ENCODE data around the gene PRXL2C.
"Not testable (repeated sequence)": the region's sequence is repeated elsewhere in the genome, so short reads cannot be mapped to it uniquely, and the experiment has no call there.

Gene PRXL2C, protein sequence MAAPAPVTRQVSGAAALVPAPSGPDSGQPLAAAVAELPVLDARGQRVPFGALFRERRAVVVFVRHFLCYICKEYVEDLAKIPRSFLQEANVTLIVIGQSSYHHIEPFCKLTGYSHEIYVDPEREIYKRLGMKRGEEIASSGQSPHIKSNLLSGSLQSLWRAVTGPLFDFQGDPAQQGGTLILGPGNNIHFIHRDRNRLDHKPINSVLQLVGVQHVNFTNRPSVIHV

DNA sequence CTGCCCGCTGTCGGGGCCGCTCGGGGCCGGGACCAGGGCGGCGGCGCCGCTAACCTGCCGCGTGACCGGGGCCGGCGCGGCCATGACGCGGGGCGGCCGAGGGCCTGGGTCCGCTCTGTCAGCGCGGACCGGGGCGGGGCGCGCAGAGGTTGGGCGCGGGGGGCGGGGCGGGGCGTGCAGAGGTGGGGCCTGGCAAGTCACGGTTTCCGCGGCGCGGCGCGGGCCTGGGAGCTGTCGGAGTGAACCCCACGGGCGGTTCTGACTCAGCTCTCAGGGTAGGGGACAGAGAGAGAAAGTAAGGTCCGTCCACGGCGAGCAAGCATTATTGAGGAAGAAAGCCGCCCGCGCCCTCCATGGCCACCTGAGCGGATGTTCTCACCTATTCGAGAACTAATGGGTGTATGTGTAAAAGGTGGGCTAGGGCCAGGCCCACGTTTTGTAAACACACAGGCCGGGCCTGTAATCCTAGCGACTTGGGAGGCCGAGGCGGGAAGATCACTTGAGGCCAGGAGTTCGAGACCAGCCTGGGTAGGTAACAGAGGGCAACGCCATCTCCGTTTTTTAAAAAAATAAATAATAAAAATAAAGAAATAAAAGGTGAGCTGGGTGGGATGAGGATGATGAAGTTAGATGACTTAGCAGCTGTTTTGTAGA is at the start of gene PRXL2C:
Gene PRXL2C (minus strand): TSS at position 120 of the 654 bp plus-strand sequence. CDS start 36 bp downstream, at position 84.
- H3K27ac ChIP-seq (ENCODE audit: low read length) = peak within 1 kb of the TSS; percentile 93
- peaks cover 3 to 10% of the 10 kb centered on the region in 2 donors for H3K36me3 ChIP-seq (ENCODE audit: control insufficient read depth in 2 of 2, insufficient read depth in 2 of 2, low read length in 2 of 2)
- H3K4me3 ChIP-seq (ENCODE audit: low read length in 2 of 2) = peak within 1 kb of the TSS; percentile 81 to 84
- peaks cover 17% of the 10 kb centered on the region for H3K4me1 ChIP-seq (ENCODE audit: control insufficient read depth, insufficient read depth, low read length)
- H3K9ac ChIP-seq (ENCODE audit: low read length in 2 of 2) = peak within 1 kb of the TSS; percentile 82 to 92
- no peaks in the 10 kb centered on the region for H3K27me3 ChIP-seq (ENCODE audit: control insufficient read depth in 1 of 2, insufficient read depth in 2 of 2, low read length in 2 of 2)
- no peaks in the 10 kb centered on the region for H3K9me3 ChIP-seq (ENCODE audit: control insufficient read depth in 2 of 2, low read length in 2 of 2)

DNA sequence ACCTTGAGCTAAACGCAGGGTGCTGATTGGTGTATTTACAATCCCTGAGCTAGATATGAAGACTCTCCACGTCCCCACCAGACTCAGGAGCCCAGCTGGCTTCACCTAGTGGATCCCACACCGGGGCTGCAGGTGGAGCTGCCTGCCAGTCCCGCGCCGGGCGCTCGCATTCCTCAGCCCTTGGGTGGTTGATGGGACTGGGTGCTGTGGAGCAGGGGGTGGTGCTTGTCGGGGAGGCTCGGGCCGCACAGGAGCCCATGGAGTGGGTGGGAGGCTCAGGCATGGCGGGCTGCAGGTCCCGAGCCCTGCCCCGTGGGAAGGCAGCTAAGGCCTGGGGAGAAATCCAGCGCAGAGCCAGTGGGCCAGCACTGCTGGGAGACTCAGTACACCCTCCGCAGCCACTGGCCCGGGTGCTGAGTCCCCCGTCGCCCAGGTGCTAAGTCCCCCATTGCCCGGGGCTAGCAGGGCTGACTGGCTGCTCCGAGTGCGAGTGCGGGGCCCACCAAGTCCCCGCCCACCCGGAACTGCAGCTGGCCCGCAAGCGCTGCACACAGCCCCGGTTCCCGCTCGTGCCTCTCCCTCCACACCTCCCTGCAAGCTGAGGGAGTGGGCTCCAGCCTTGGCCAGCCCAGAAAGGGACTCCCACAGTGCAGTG is 45.7 kb upstream of the PRXL2C start:
- not testable (repeated sequence) for H3K4me3 ChIP-seq (ENCODE audit: low read length in 2 of 2); H3K27me3 ChIP-seq (ENCODE audit: control insufficient read depth in 1 of 2, insufficient read depth in 2 of 2, low read length in 2 of 2); H3K9ac ChIP-seq (ENCODE audit: low read length in 2 of 2); H3K36me3 ChIP-seq (ENCODE audit: control insufficient read depth in 2 of 2, insufficient read depth in 2 of 2, low read length in 2 of 2); H3K4me1 ChIP-seq (ENCODE audit: control insufficient read depth, insufficient read depth, low read length); H3K9me3 ChIP-seq (ENCODE audit: control insufficient read depth in 2 of 2, low read length in 2 of 2); H3K27ac ChIP-seq (ENCODE audit: low read length)

DNA sequence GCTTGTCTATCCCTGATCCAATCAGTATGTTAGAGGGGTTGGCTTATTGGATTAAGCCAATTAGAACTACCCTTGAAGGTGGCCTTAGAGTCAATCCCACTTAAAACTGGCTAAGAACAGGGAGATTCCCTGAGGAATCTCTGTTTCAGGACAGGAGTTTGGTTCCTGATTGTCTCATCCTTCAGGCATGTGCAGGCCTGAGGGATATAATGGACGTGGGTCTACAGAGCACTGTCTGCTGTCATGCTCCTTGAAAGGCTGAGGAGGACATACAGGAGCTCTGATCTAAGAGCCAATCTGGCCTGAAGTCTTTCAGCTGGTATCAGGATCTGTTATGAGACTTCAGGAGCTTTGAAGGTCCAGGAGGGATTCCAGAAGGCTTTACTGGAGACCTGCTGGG is 36.2 kb upstream of the PRXL2C start:
- H3K27me3 ChIP-seq (ENCODE audit: control insufficient read depth in 1 of 2, insufficient read depth in 2 of 2, low read length in 2 of 2) = no peaks in the 10 kb centered on the region
- no peak overlapping the region for H3K4me3 ChIP-seq (ENCODE audit: low read length in 2 of 2)
- no peaks in the 10 kb centered on the region for H3K36me3 ChIP-seq (ENCODE audit: control insufficient read depth in 2 of 2, insufficient read depth in 2 of 2, low read length in 2 of 2)
- no peak overlapping the region for H3K27ac ChIP-seq (ENCODE audit: low read length)
- no peaks in the 10 kb centered on the region for H3K9me3 ChIP-seq (ENCODE audit: control insufficient read depth in 2 of 2, low read length in 2 of 2)
- H3K4me1 ChIP-seq (ENCODE audit: control insufficient read depth, insufficient read depth, low read length) = peaks cover 5% of the 10 kb centered on the region
- no peak overlapping the region for H3K9ac ChIP-seq (ENCODE audit: low read length in 2 of 2)

DNA sequence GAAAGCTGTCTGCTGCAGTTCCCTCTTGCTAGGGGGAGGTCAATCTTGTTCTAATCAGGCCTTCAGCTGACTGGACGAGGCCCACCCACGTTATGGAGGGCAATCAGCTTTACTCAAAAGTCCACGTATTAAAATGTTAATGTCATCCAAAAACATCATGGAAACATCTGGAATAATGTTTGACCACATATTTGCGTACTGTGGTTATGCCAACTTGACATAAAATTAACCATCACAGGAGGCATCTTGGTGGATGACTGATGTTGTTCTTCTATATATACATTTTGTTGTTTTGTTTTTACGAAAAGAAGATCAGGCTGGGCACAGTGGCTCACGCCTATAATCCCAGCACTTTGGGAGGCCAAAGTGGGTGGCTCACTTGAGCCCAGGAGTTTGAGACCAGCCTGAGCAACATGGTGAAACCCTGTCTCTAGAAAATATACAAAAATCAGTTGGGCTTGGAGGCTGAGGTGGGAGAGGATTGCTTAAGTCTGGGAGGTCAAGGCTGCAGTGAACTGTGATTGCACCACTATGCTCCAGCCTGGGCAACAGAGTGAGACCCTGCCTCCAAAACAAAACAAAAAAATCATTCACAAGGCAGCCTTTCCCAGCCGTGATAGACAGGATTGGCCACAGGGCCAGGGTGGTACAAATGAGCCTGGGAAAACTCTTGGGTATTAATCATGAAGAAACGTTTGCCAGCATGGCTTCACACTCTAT is 33.8 kb upstream of the PRXL2C start:
- Histone ChIP-seq H3K27me3 (ENCODE audit: control insufficient read depth in 1 of 2, insufficient read depth in 2 of 2, low read length in 2 of 2) (no peaks in the 10 kb centered on the region), H3K9ac (ENCODE audit: low read length in 2 of 2) (no peak overlapping the region), H3K27ac (ENCODE audit: low read length) (no peak overlapping the region), H3K9me3 (ENCODE audit: control insufficient read depth in 2 of 2, low read length in 2 of 2) (no peaks in the 10 kb centered on the region), H3K4me1 (ENCODE audit: control insufficient read depth, insufficient read depth, low read length) (peaks cover 8% of the 10 kb centered on the region), H3K4me3 (ENCODE audit: low read length in 2 of 2) (no peak overlapping the region), H3K36me3 (ENCODE audit: control insufficient read depth in 2 of 2, insufficient read depth in 2 of 2, low read length in 2 of 2) (no peaks in the 10 kb centered on the region)

DNA sequence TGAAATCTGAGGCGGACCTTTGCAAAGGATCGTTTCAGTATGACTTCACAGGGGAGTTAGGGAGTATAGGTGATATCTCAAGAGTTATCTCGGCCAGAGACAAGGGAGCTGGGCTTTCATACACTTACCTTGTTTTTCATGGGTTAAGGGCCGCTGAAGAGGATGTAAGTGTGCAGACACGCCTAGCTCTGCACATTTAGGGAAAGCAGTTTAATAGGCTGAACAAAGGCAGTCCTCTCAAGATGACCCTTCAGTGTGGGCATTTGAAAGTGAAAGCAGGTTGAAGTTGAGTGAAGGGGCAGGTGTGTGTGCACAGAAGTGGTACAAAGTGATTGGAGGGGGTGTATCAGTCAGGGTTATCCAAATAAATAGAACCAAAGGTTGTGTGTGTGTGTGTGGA is 33.1 kb upstream of the PRXL2C start:
- no peaks in the 10 kb centered on the region for H3K9me3 ChIP-seq (ENCODE audit: control insufficient read depth in 2 of 2, low read length in 2 of 2)
- H3K4me3 ChIP-seq (ENCODE audit: low read length in 2 of 2) = peak overlapping the region in 1 of 2 donors; percentile 35
- H3K27ac ChIP-seq (ENCODE audit: low read length) = no peak overlapping the region
- peaks cover 8% of the 10 kb centered on the region for H3K4me1 ChIP-seq (ENCODE audit: control insufficient read depth, insufficient read depth, low read length)
- no peak overlapping the region for H3K9ac ChIP-seq (ENCODE audit: low read length in 2 of 2)
- no peaks in the 10 kb centered on the region for H3K27me3 ChIP-seq (ENCODE audit: control insufficient read depth in 1 of 2, insufficient read depth in 2 of 2, low read length in 2 of 2)
- H3K36me3 ChIP-seq (ENCODE audit: control insufficient read depth in 2 of 2, insufficient read depth in 2 of 2, low read length in 2 of 2) = no peaks in the 10 kb centered on the region

DNA sequence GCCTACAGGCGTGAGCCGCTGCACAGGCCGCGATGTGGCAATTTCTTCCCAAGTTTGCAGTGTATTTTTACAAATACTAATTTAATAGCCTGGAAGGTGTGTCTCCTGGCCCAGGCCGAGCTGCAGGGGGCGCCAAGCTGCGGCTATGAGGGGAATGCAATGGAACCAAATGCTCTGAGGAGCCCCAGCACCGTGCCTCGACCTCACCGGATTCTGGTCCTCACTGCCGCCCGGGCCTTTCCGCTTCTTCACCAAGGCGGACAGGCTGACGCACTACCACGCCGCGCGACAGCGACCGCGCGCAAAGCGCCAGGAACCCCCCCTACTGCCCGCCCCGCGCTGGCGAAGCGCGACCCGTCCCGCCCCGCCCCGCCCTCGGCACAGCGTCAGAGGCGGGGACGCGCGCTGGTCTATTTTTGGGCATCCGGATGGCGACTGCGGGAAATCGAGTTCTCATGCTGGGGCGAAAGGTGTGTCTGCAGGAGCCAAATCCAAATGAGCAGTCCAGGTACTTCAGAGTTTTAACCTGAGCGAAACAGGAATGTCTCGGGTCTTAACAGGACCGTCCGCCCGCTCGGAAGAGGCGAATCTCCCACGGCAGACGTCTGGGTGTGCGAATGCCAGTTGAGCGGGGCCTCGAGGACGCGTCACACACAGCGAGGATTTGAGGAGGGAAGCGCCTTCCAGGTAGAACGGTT is 31.7 kb upstream of the PRXL2C start:
- Histone ChIP-seq H3K4me1 (ENCODE audit: control insufficient read depth, insufficient read depth, low read length) (peaks cover 8% of the 10 kb centered on the region), H3K36me3 (ENCODE audit: control insufficient read depth in 2 of 2, insufficient read depth in 2 of 2, low read length in 2 of 2) (no peaks in the 10 kb centered on the region), H3K27ac (ENCODE audit: low read length) (peak overlapping the region; percentile 41), H3K4me3 (ENCODE audit: low read length in 2 of 2) (peak overlapping the region; percentile 83 to 88), H3K27me3 (ENCODE audit: control insufficient read depth in 1 of 2, insufficient read depth in 2 of 2, low read length in 2 of 2) (no peaks in the 10 kb centered on the region), H3K9ac (ENCODE audit: low read length in 2 of 2) (peak overlapping the region; percentile 44 to 68), H3K9me3 (ENCODE audit: control insufficient read depth in 2 of 2, low read length in 2 of 2) (no peaks in the 10 kb centered on the region)

DNA sequence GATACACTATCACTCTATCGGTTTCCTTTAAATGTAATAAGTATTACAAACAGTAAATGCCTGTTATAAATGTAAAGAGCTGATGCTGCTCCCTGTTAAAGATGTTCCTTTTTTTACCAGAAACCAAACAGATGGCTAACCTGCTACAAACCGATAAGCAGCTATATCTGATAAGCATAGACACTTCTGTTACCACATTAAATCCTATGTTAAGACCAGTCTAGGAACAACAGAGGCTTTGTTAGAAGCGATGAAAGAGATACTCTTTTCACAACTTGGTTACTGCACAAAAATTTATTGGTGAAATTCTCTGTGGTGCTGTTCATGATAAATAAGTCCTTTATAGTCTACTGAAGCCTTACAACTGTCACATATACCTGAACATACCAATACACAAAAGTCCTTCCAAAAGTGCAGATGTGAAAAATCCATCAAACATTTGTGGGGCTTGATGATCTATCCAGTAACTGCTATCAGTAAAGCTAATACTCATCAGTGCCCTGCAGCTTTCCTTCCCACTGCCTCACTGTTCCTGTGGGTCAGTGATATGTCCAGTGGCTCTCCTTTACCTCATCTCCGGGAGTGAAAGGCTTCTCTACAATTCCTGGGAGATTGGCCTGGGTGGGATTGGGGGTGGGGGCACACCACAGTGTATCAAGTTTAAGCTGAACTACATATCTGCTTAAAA is 25.8 kb upstream of the PRXL2C start:
- Histone ChIP-seq H3K36me3 (ENCODE audit: control insufficient read depth in 2 of 2, insufficient read depth in 2 of 2, low read length in 2 of 2) (no peaks in the 10 kb centered on the region), H3K9me3 (ENCODE audit: control insufficient read depth in 2 of 2, low read length in 2 of 2) (no peaks in the 10 kb centered on the region), H3K4me1 (ENCODE audit: control insufficient read depth, insufficient read depth, low read length) (no peaks in the 10 kb centered on the region), H3K27ac (ENCODE audit: low read length) (no peak overlapping the region), H3K27me3 (ENCODE audit: control insufficient read depth in 1 of 2, insufficient read depth in 2 of 2, low read length in 2 of 2) (no peaks in the 10 kb centered on the region), H3K9ac (ENCODE audit: low read length in 2 of 2) (no peak overlapping the region), H3K4me3 (ENCODE audit: low read length in 2 of 2) (no peak overlapping the region)

DNA sequence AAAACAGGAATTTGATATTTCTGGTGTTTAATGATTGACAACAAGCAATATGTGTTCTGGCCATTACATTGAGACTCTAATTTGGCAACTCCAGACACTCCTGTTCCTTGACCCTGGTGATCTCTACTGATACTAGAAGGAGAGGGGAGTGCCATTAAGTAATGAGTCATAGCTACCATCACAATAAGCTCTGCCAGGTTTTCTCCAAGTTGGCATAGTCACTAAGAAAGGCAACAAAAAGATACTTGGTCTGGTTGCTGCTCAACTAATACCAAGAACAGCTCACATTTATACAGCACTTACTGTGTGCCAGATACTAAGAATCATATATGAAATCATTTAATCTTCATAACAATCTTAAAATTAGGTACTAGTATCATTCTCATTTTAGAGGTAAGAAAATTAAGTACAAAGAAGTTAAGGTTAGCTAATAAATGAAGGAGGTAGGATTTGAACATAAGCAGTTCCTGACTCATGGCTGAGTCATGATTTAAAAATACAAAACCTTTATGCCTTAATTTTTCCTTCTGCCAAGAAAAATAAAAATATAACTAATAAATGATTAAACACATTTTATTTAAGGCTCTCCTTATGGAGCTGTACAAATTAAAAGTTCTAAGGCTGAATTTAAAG is 19.9 kb upstream of the PRXL2C start:
- H3K4me3 ChIP-seq (ENCODE audit: low read length in 2 of 2) = no peak overlapping the region
- H3K27ac ChIP-seq (ENCODE audit: low read length) = no peak overlapping the region
- no peaks in the 10 kb centered on the region for H3K27me3 ChIP-seq (ENCODE audit: control insufficient read depth in 1 of 2, insufficient read depth in 2 of 2, low read length in 2 of 2)
- no peaks in the 10 kb centered on the region for H3K4me1 ChIP-seq (ENCODE audit: control insufficient read depth, insufficient read depth, low read length)
- H3K36me3 ChIP-seq (ENCODE audit: control insufficient read depth in 2 of 2, insufficient read depth in 2 of 2, low read length in 2 of 2) = no peaks in the 10 kb centered on the region
- no peak overlapping the region for H3K9ac ChIP-seq (ENCODE audit: low read length in 2 of 2)
- H3K9me3 ChIP-seq (ENCODE audit: control insufficient read depth in 2 of 2, low read length in 2 of 2) = no peaks in the 10 kb centered on the region

DNA sequence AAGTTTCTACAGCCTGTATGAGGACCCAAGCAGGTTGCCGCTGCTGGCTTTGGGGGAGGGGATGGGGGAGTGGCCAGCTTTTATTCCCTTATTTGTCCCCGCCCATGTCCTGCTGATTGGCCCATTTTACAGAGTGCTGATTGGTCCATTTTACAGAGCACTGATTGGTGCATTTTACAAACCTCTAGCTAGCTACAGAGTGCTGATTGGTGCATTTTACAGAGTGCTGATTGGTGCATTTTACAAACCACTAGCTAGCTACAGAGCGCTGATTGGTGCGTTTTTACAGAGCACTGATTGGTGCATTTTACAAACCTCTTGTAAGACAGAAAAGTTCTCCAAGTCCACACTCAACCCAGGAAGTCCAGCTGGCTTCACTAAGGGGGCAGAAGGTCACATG is 18.7 kb upstream of the PRXL2C start:
- H3K9ac ChIP-seq (ENCODE audit: low read length in 2 of 2); H3K4me3 ChIP-seq (ENCODE audit: low read length in 2 of 2); H3K27ac ChIP-seq (ENCODE audit: low read length): not testable (repeated sequence)

More for the DNA sequence above, 18.7 kb upstream of the PRXL2C start:
- not testable (repeated sequence) for H3K27me3 ChIP-seq (ENCODE audit: control insufficient read depth in 1 of 2, insufficient read depth in 2 of 2, low read length in 2 of 2); H3K36me3 ChIP-seq (ENCODE audit: control insufficient read depth in 2 of 2, insufficient read depth in 2 of 2, low read length in 2 of 2); H3K9me3 ChIP-seq (ENCODE audit: control insufficient read depth in 2 of 2, low read length in 2 of 2); H3K4me1 ChIP-seq (ENCODE audit: control insufficient read depth, insufficient read depth, low read length)

All from stomach smooth muscle (tissue), 2 donors.